GM12878 (cell line): ENCODE results near the gene POLD4. TPM values are rescaled to one million over a fixed set of nuclear protein-coding genes. Genes with fewer than 3 reads are reported as not detected.

Source experiments
- CBX3 ChIP-seq: fragments of 200-600 bp; sonication (generic); IDR thresholded peaks from 2 replicates; pipeline ENCODE4 v1.6.1; 2016; ENCODE audit warnings: low read depth, borderline replicate concordance
- CBX5 ChIP-seq: sonication (generic); IDR thresholded peaks from 2 replicates; pipeline ENCODE4 v1.6.1; 2016; ENCODE audit warnings: low read depth, moderate library complexity, mild to moderate bottlenecking, inconsistent platforms
- CUX1 ChIP-seq: IDR thresholded peaks from 2 replicates; pipeline ENCODE4 v1.6.1; 2012; ENCODE audit warnings: improper control_type of control experiment, low read depth, low read length; ENCODE audit not compliant: insufficient replicate concordance
- DPF2 ChIP-seq: fragments of 450-650 bp; IDR thresholded peaks from 2 replicates; pipeline ENCODE4 v1.6.1; 2017; ENCODE audit warnings: mild to moderate bottlenecking
- ETV6 ChIP-seq, 2 experiments: fragments of 450-650 bp in 1 of 2; IDR thresholded peaks in 1 of 2; conservative IDR thresholded peaks in 1 of 2; 2 replicates each; pipeline ENCODE4 v1.6.1; 2014; ENCODE audit warnings: antibody characterized with exemption in 1 of 2, borderline replicate concordance in 1 of 2, low read depth in 1 of 2, mild to moderate bottlenecking in 1 of 2, moderate library complexity in 1 of 2
- FOXM1 ChIP-seq: IDR thresholded peaks from 2 replicates; pipeline ENCODE4 v1.6.1; 2012; ENCODE audit warnings: low read depth, mild to moderate bottlenecking, inconsistent platforms, low read length, moderate library complexity
- HDAC6 ChIP-seq: fragments of 200-600 bp; sonication (generic); IDR thresholded peaks from one replicate; pipeline ENCODE4 v1.8.0; 2017; ENCODE audit warnings: antibody characterized with exemption; ENCODE audit not compliant: unreplicated experiment
- HDGF ChIP-seq: fragments of 450-650 bp; IDR thresholded peaks from 2 replicates; pipeline ENCODE4 v1.6.1; 2016; ENCODE audit warnings: antibody characterized with exemption
- IRF4 ChIP-seq: IDR thresholded peaks from 2 replicates; pipeline ENCODE4 v1.6.1; 2011; ENCODE audit warnings: low read depth, low read length
- KLF5 ChIP-seq: fragments of 450-650 bp; IDR thresholded peaks from 2 replicates; pipeline ENCODE4 v1.6.1; 2014; ENCODE audit warnings: mild to moderate bottlenecking; ENCODE audit not compliant: partially characterized antibody
- NFYA ChIP-seq: IDR thresholded peaks from 2 replicates; pipeline ENCODE4 v1.6.1; 2011; ENCODE audit warnings: low read depth, mild to moderate bottlenecking, low read length, improper control_type of control experiment, borderline replicate concordance
- PBX3 ChIP-seq: IDR thresholded peaks from 2 replicates; pipeline ENCODE4 v1.6.1; 2011; ENCODE audit warnings: mild to moderate bottlenecking, low read depth, low read length, moderate library complexity; ENCODE audit not compliant: insufficient replicate concordance
- SMAD5 ChIP-seq: IDR thresholded peaks from 2 replicates; pipeline ENCODE4 v1.6.1; 2016; ENCODE audit warnings: antibody characterized with exemption, low read depth
- STAT1 ChIP-seq: fragments of 450-650 bp; conservative IDR thresholded peaks from 2 replicates; pipeline ENCODE4 v1.6.1; 2014; ENCODE audit warnings: antibody characterized with exemption, mild to moderate bottlenecking
- STAT3 ChIP-seq: IDR thresholded peaks from 2 replicates; pipeline ENCODE4 v1.6.1; 2011; ENCODE audit warnings: low read depth, low read length, improper control_type of control experiment
- TAF1 ChIP-seq: IDR thresholded peaks from 2 replicates; pipeline ENCODE4 v1.6.1; 2011; ENCODE audit warnings: mild to moderate bottlenecking, low read depth, low read length, borderline replicate concordance
- TCF12 ChIP-seq: IDR thresholded peaks from 2 replicates; pipeline ENCODE4 v1.6.1; 2011; ENCODE audit warnings: low read depth, mild to moderate bottlenecking, low read length
- ZNF217 ChIP-seq: fragments of 450-650 bp; IDR thresholded peaks from 2 replicates; pipeline ENCODE4 v1.6.1; 2017; ENCODE audit warnings: antibody characterized with exemption, mild to moderate bottlenecking
- ZNF384 ChIP-seq: IDR thresholded peaks from 2 replicates; pipeline ENCODE4 v1.6.1; 2012; ENCODE audit warnings: low read depth, mild to moderate bottlenecking, low read length, improper control_type of control experiment, borderline replicate concordance
- ZZZ3 ChIP-seq: IDR thresholded peaks from 2 replicates; pipeline ENCODE4 v1.6.1; 2011; ENCODE audit warnings: low read depth; ENCODE audit not compliant: control insufficient read depth, insufficient read length
- polyA plus RNA-seq, 11 experiments: library from polyadenylated mRNA; depleted of rRNA in 4 of 11; unstranded in 6 of 11; stranded (reverse) in 5 of 11; fragments of >200 nt; fragmentation: Nextera tagmentation in 4 of 11; fragmentation: Illumina TruSeq in 1 of 11; extraction: Ambion mirVana in 4 of 11; extraction: Trizol in 1 of 11; gene quantifications; 1 replicate in 1 of 11; 2 replicates in 10 of 11; pipeline versions ENCODE4 v1.2.1 to v1.2.3, GENCODE V29; 2011 to 2016; ENCODE audit warnings: inconsistent platforms in 2 of 11, missing spikeins in 2 of 11, low read depth in 1 of 11
- total RNA-seq, 4 experiments: library from RNA; depleted of rRNA in 3 of 4; stranded (reverse); fragments of >200 nt in 3 of 4; fragmentation: Illumina TruSeq in 1 of 4; extraction: Trizol in 1 of 4; gene quantifications; 2 replicates each; pipeline versions ENCODE4 v1.2.1 to v1.2.3, GENCODE V29; 2013 to 2021
- TF ChIP-seq, protein P1 (sequence below): IDR thresholded peaks from 2 replicates; pipeline ENCODE4 v1.6.1; 2012; ENCODE audit warnings: low read depth, low read length, improper control_type of control experiment

The POLD4 gene
- total and polyA plus RNA-seq, 10 of the 15 experiments (the other 5 are each of a cell fraction or from before 2014, with no cell fraction given) = 8.1 to 176 (median 88.1) TPM

DNA sequence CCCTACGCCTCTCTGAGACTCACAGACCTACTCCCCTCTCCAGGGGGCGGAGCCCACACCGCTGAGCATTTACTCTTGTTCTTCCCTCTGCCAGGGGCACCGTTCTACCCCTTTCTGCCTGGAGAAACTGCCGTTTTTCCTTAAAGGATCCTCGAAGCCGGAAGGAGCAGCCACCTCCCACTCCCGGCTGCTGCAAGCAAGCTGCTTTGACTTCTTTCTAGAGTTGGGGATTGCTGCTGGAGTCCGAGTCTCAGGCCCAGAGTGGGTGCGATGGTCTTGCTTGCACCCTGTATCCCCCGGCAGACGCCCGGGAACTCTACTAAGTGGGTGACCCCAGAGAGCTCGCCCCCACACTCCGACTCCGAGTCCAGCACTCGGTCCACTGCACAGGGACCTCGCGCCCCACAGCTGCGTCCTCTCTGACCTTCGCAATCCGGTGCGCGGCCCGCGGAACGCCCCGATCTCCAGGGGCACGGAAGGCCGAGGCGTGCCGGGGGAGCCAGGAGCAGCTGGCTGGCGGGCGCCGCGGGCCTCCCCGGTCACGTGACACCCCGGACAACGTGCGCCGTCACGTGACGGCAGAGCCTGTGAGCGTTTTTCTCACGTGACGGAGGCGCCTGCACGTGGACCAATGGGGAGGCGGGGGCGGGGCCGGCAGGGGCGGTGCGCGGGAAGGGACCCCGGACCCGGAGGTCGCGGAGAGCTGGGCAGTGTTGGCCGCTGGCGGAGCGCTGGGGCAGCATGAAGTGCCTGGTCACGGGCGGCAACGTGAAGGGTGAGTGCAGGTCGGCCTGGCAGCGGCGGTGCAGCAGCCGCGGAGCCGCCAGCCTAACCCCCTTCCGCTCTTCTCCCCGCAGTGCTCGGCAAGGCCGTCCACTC is 38.2 kb upstream of the POLD4 start, which contains the start of gene RAD9A (continued):
- TF ChIP-seq, protein P1, sequence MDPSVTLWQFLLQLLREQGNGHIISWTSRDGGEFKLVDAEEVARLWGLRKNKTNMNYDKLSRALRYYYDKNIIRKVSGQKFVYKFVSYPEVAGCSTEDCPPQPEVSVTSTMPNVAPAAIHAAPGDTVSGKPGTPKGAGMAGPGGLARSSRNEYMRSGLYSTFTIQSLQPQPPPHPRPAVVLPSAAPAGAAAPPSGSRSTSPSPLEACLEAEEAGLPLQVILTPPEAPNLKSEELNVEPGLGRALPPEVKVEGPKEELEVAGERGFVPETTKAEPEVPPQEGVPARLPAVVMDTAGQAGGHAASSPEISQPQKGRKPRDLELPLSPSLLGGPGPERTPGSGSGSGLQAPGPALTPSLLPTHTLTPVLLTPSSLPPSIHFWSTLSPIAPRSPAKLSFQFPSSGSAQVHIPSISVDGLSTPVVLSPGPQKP = no peak
- TF ChIP-seq IRF4 = no peak
- no peak for TF ChIP-seq ZNF217
- TF ChIP-seq CUX1 = no peak
- no peak for TF ChIP-seq CBX5
- no peak for TF ChIP-seq ZNF384
- peak; percentile 40 for TF ChIP-seq KLF5
- TF ChIP-seq TAF1 = no peak
- TF ChIP-seq CBX3 = no peak
- no peak for TF ChIP-seq HDAC6
- TF ChIP-seq DPF2 = peak; percentile 69; the same call in 1 of the 2 replicates
- no peak for TF ChIP-seq HDGF
- TF ChIP-seq TCF12 = peak; percentile 94
- no peak for TF ChIP-seq PBX3
- TF ChIP-seq SMAD5 = no peak
- peak; percentile 81; the same call in 1 of the 2 replicates for TF ChIP-seq STAT1
- TF ChIP-seq FOXM1 = no peak
- TF ChIP-seq ZZZ3 = no peak
- TF ChIP-seq ETV6 (conservative IDR thresholded peaks at IDR 0.05 in 1 of 2, IDR thresholded peaks at IDR 0.05 in 1 of 2; ENCODE audit: borderline replicate concordance in 1 of 2, low read depth in 1 of 2) = no peak
- TF ChIP-seq NFYA = no peak
- no peak for TF ChIP-seq STAT3
